CD4-positive, alpha-beta T cell (primary cell): ENCODE results near the gene CHD9NB. TPM values are rescaled to one million over a fixed set of nuclear protein-coding genes. Genes with fewer than 3 reads are reported as not detected.
A peak's percentile ranks its signal among the peaks of the same experiment; 100 is the strongest.

Source experiments
- ATAC-seq: fragments of 200-7000 bp; cut with Tn5 transposase; one replicate; pipeline ENCODE4 v1.10.0; 2022; ENCODE audit warnings: mild to moderate bottlenecking; ENCODE audit not compliant: poor library complexity
- CTCF ChIA-PET: fragments of 350-600 bp; sonication (Branson Sonifier 250); formaldehyde crosslinking; loops from one replicate; lab custom pipeline; 2021; ENCODE audit warnings: antibody characterized with exemption, inconsistent platforms; lab: Charles Lee
- POLR2A ChIA-PET: fragments of 350-600 bp; sonication (Branson Sonifier 250); formaldehyde crosslinking; loops from one replicate; lab custom pipeline; 2021; ENCODE audit warnings: antibody characterized with exemption, inconsistent platforms; lab: Charles Lee
- DNase-seq, 14 experiments: peaks; one replicate each; pipeline ENCODE4 v3.0.0-alpha.2; 2013 to 2020; ENCODE audit warnings: mixed read lengths in 2 of 14
- H3K27ac ChIP-seq, 2 donors: one replicate each; pipeline versions ENCODE4 v1.5.1 to v1.7.0; 2013; ENCODE audit warnings: low read length in 2 of 2, low read depth in 1 of 2, mild to moderate bottlenecking in 1 of 2
- H3K27me3 ChIP-seq, 2 experiments: 1 replicate in 1 of 2; 2 replicates in 1 of 2; pipeline versions ENCODE4 v1.6.1 to v1.7.0; 2013; ENCODE audit warnings: low read length in 2 of 2, control low read depth in 1 of 2, mild to moderate bottlenecking in 1 of 2, moderate library complexity in 1 of 2; ENCODE audit not compliant: insufficient read depth in 2 of 2, control insufficient read depth in 1 of 2
- H3K36me3 ChIP-seq: one replicate; pipeline ENCODE4 v1.6.1; 2013; ENCODE audit warnings: low read length, control low read depth; ENCODE audit not compliant: insufficient read depth
- H3K4me1 ChIP-seq: one replicate; pipeline ENCODE4 v1.6.1; 2013; ENCODE audit warnings: low read length, control low read depth; ENCODE audit not compliant: insufficient read depth
- H3K4me3 ChIP-seq: one replicate; pipeline ENCODE4 v1.5.1; 2013; ENCODE audit warnings: mild to moderate bottlenecking, low read length, moderate library complexity
- H3K9me3 ChIP-seq, 2 experiments: 1 replicate in 1 of 2; 2 replicates in 1 of 2; pipeline versions ENCODE4 v1.6.1 to v1.7.0; 2013; ENCODE audit warnings: low read length in 2 of 2, mild to moderate bottlenecking in 2 of 2, control low read depth in 1 of 2, moderate library complexity in 1 of 2; ENCODE audit not compliant: control insufficient read depth in 1 of 2, insufficient read depth in 1 of 2
- H3K27ac Mint-ChIP-seq: one replicate; pipeline ENCODE4 v1.8.0; 2020; ENCODE audit warnings: mixed read lengths
- H3K27me3 Mint-ChIP-seq: one replicate; pipeline ENCODE4 v1.8.0; 2021; ENCODE audit warnings: mixed read lengths
- H3K36me3 Mint-ChIP-seq: one replicate; pipeline ENCODE4 v1.8.0; 2021; ENCODE audit warnings: low read depth, mixed read lengths
- H3K4me1 Mint-ChIP-seq: one replicate; pipeline ENCODE4 v1.8.0; 2021; ENCODE audit warnings: low read depth, mixed read lengths
- H3K4me3 Mint-ChIP-seq: one replicate; pipeline ENCODE4 v1.8.0; 2020; ENCODE audit warnings: mild to moderate bottlenecking, mixed read lengths
- H3K9me3 Mint-ChIP-seq: one replicate; pipeline ENCODE4 v1.8.0; 2020; ENCODE audit warnings: mixed read lengths
- intact Hi-C, 2 experiments: fragments of 100-400 bp; cut with DNase I in 1 of 2; cut with micrococcal nuclease in 1 of 2; formaldehyde crosslinking; loops; one replicate each; pipeline versions ENCODE4 v1.15.1 to v1.9.0; 2023 to 2025; cut with DNase I, micrococcal nuclease
- polyA plus RNA-seq, 2 donors: library from polyadenylated mRNA; unstranded; fragments of 120-200 nt; gene quantifications; one replicate each; pipeline ENCODE4 v1.2.1, GENCODE V29; 2013
- total RNA-seq, 174 experiments: library from RNA in 2 of 174; stranded (reverse) in 2 of 174; gene quantifications; one replicate each; pipeline ENCODE4 v1.2.3 and lab custom pipeline; 2021 to 2026
- TF ChIP-seq, protein P1 (sequence below): fragments of 200-600 bp; IDR thresholded peaks from one replicate; pipeline ENCODE4 v1.8.0; 2022; ENCODE audit warnings: antibody characterized with exemption, mild to moderate bottlenecking

CHD9NB gene
- total RNA-seq (not detected), total RNA-seq (lab: John Stamatoyannopoulos, UW) (0 to 0.40 (median 0) reads per million in 172 experiments)
- not detected for polyA plus RNA-seq (2013, experiment 1 of 2)
- 0.08 TPM for polyA plus RNA-seq (2013, experiment 2 of 2)

DNA sequence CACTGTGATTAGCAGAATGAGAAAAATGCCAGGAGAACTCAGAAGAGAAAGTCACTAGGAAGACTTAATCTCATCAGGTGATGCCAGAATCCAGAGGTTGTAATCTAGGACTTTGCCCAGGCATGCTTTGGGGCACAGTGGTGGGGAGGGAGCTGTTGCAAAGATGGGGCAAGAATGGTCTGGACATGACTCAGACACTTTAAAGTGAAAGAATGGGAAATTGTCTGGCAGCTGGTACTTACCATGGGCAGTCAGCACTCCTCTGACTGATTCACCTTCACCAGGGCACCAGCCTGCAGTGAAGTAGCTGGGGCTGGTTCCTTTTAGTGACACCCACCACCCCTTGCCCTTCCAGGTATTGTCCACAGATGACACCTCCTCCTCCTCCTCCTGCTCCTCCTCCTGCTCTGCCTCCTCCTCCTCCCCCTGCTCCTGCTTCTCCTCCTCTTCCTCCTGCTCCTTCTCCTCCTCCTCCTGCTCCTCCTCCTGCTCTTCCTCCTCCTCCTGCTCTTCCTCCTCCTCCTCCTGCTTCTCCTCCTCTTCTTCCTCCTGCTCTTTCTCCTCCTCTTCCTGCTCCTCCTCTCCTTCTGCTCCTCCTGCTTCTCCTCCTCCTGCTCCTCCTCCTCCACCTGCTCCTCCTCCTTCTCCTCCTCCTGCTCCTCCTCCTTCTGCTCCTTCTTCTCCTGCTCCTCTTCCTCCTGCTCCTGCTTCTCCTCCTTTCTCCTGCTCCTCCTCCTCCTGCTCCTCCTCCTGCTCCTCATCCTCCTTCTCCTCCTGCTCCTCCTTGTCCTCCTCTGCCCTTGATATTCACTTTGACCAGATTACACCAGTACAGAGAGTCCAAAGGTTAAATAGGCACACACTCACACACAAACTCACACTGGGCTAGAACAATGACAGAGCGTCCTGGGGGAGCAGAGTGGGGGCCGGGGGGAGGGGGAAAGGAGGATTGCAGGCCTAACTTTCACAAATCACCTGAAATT is at the start of gene CHD9NB:
CHD9NB (minus strand) TSS at position 379 of the 983 bp plus-strand sequence. CDS start 8,739 bp downstream, outside the sequence.
- TF ChIP-seq, protein P1, sequence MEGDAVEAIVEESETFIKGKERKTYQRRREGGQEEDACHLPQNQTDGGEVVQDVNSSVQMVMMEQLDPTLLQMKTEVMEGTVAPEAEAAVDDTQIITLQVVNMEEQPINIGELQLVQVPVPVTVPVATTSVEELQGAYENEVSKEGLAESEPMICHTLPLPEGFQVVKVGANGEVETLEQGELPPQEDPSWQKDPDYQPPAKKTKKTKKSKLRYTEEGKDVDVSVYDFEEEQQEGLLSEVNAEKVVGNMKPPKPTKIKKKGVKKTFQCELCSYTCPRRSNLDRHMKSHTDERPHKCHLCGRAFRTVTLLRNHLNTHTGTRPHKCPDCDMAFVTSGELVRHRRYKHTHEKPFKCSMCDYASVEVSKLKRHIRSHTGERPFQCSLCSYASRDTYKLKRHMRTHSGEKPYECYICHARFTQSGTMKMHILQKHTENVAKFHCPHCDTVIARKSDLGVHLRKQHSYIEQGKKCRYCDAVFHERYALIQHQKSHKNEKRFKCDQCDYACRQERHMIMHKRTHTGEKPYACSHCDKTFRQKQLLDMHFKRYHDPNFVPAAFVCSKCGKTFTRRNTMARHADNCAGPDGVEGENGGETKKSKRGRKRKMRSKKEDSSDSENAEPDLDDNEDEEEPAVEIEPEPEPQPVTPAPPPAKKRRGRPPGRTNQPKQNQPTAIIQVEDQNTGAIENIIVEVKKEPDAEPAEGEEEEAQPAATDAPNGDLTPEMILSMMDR: no peak
- H3K27me3 ChIP-seq: no peaks in the 10 kb centered on the region
- no peaks in the 10 kb centered on the region for H3K27me3 Mint-ChIP-seq
- H3K36me3 ChIP-seq: no peaks in the 10 kb centered on the region
- no peaks in the 10 kb centered on the region for H3K9me3 Mint-ChIP-seq
- peaks cover 7% of the 10 kb centered on the region for H3K4me1 Mint-ChIP-seq
- H3K4me3 Mint-ChIP-seq: peak within 1 kb of the TSS; percentile 67
- no peak within 1 kb of the TSS for H3K27ac ChIP-seq
- no peaks in the 10 kb centered on the region for H3K36me3 Mint-ChIP-seq
- no peak within 1 kb of the TSS for H3K27ac Mint-ChIP-seq
- ATAC-seq: no peak
- ChIA-PET POLR2A (no interaction called here), CTCF (interaction anchor here (0.6 kb wide), 1 partner anchor 149 kb away, joined by 3 read pairs; no protein-coding TSS in a partner anchor)
- peak in 2 of 14 experiments; percentile 30 to 48 for DNase-seq
- intact Hi-C loops: loop anchor here in 1 of 2 experiments (10.0 kb wide), 1 partner anchor 352 kb away; no protein-coding TSS in a partner anchor
- no peaks in the 10 kb centered on the region for H3K9me3 ChIP-seq
- peaks cover 24% of the 10 kb centered on the region for H3K4me1 ChIP-seq
- no peak within 1 kb of the TSS for H3K4me3 ChIP-seq

DNA sequence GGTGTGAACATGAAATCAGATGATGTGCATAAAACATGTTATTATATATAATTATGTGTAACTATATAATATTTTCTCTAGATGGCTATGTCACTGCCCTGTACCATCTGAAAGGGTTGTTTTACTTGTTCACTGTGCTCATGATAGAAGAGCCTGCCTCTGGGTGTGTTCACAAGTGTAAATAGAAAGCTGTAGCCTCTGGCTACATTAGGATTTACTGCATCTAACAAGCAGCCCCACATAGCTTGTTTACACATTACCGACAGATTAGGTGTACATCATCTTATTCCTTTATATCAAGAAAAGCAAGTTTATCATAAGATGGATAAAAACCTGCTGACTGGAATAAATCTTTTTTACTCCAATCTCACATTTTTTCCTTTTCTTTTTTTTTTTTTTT is 48.2 kb upstream of the CHD9NB start:
- no peak overlapping the region for H3K4me3 ChIP-seq
- Mint-ChIP-seq H3K27ac (peak overlapping the region; percentile 49), H3K9me3 (no peaks in the 10 kb centered on the region), H3K4me3 (peak overlapping the region; percentile 78), H3K4me1 (peaks cover 18% of the 10 kb centered on the region), H3K27me3 (no peaks in the 10 kb centered on the region), H3K36me3 (no peaks in the 10 kb centered on the region)
- peaks cover 28% of the 10 kb centered on the region for H3K4me1 ChIP-seq
- intact Hi-C loops: no loop called here
- no peaks in the 10 kb centered on the region for H3K27me3 ChIP-seq
- H3K36me3 ChIP-seq: no peaks in the 10 kb centered on the region
- CTCF ChIA-PET: no interaction called here
- no peaks in the 10 kb centered on the region for H3K9me3 ChIP-seq
- ATAC-seq: no peak
- H3K27ac ChIP-seq: no peak overlapping the region
- DNase-seq: no peak
- TF ChIP-seq, protein P1: no peak
- POLR2A ChIA-PET: interaction anchor here (0.6 kb wide), 1 partner anchor 24 kb away, joined by 3 read pairs; no protein-coding TSS in a partner anchor

DNA sequence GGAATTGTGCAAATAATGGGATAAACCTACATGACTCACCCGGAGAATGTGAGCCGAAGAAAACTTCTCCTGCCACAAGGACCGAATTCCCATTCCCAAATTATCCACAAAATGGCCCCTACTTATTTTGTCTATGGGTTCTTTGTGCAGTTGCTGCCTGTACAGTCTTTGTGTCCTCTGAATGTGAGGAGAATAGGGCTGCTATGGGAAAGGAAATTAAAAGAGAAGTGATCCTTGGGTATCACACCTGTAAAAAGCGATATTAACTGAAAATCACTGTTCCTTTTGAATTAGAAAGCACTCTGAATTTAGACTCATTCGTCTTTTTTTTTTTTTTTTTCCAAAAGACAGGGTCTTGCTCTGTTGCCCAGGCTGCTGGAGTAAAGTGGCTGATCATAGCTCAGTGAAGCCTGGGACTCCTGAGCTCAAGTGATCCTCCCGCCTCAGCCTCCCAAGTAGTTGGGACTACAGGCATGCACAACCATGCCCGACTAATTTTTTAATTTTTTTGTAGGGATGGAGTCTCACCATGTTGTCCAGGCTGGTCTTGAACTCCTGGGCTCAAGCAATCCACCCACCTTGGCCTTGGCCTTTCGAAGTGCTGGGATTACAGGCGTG is 47.5 kb upstream of the CHD9NB start:
- peaks cover 28% of the 10 kb centered on the region for H3K4me1 ChIP-seq
- DNase-seq: no peak
- Mint-ChIP-seq H3K27me3 (no peaks in the 10 kb centered on the region), H3K4me1 (peaks cover 18% of the 10 kb centered on the region), H3K4me3 (peak overlapping the region; percentile 78), H3K36me3 (no peaks in the 10 kb centered on the region), H3K9me3 (no peaks in the 10 kb centered on the region), H3K27ac (peak overlapping the region; percentile 79)
- intact Hi-C loops: no loop called here
- peak overlapping the region; percentile 64 to 78 for H3K27ac ChIP-seq
- H3K9me3 ChIP-seq: no peaks in the 10 kb centered on the region
- CTCF ChIA-PET: interaction anchor here (0.8 kb wide), 1 partner anchor 45 kb away, joined by 3 read pairs; the partner anchor contains the start of gene CHD9
- ATAC-seq: no peak
- H3K27me3 ChIP-seq: no peaks in the 10 kb centered on the region
- TF ChIP-seq, protein P1: no peak
- POLR2A ChIA-PET: interaction anchor here (0.6 to 1.7 kb wide), 2 partner anchors 24 to 29 kb away, joined by 3 to 8 read pairs; no protein-coding TSS in a partner anchor
- peak overlapping the region; percentile 64 for H3K4me3 ChIP-seq
- no peaks in the 10 kb centered on the region for H3K36me3 ChIP-seq
